Stimulated activated naive CD8-positive, alpha-beta T cell treated with anti-CD3 and anti-CD28 coated beads, Interleukin-15, Interleukin-2, amounts not matched to agents 100 ng/mL and 50 ng/mL, for 24 hours (primary cell): Measurements from ENCODE around the gene MSRB2.
"Not testable (repeated sequence)": the region's sequence is repeated elsewhere in the genome, so short reads cannot be mapped to it uniquely, and the experiment has no call there.

Experiments used
- H3K27ac Mint-ChIP-seq: one replicate; pipeline ENCODE4 v1.8.0; 2021; ENCODE audit warnings: mild to moderate bottlenecking, mixed read lengths
- H3K27me3 Mint-ChIP-seq: one replicate; pipeline ENCODE4 v1.8.0; 2021; ENCODE audit warnings: mixed read lengths
- H3K36me3 Mint-ChIP-seq: one replicate; pipeline ENCODE4 v1.8.0; 2021; ENCODE audit warnings: low read depth, mixed read lengths
- H3K4me1 Mint-ChIP-seq: one replicate; pipeline ENCODE4 v1.8.0; 2021; ENCODE audit warnings: low read depth, mixed read lengths
- H3K4me3 Mint-ChIP-seq: one replicate; pipeline ENCODE4 v1.8.0; 2021; ENCODE audit warnings: mild to moderate bottlenecking, mixed read lengths
- H3K9me3 Mint-ChIP-seq: one replicate; pipeline ENCODE4 v1.8.0; 2021; ENCODE audit warnings: mixed read lengths

The MSRB2 gene

DNA sequence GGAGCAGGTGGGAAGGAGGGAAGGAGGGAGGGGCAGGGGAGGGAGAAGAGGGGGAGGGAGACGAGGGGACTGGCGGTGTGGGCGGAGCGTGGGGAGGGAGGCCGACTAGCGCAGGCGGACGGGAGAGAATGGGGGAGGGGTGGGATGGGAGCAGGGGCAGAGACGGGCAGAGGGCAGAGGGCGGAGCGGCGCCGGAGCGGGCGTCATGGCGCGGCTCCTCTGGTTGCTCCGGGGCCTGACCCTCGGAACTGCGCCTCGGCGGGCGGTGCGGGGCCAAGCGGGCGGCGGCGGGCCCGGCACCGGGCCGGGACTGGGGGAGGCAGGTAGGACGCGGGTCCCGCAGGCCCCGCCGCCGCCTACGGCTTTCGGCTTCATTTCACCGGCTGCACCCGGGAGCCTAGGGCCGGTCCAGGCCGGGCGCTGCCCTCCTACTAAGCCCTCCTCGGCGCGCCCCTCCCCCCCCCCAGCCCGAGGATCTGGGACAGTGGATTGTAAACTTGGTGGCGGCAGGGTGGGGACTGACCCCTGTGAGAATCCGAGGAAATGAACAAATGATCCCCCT lies at the start of gene MSRB2:
Gene MSRB2 (plus strand): TSS at position 176 of the 562 bp plus-strand sequence. CDS start 30 bp downstream, at position 206.
- Mint-ChIP-seq H3K27ac (peak within 1 kb of the TSS; percentile 92), H3K4me1 (peaks cover 41% of the 10 kb centered on the region), H3K36me3 (peaks cover 3% of the 10 kb centered on the region), H3K9me3 (peaks cover 13% of the 10 kb centered on the region), H3K27me3 (no peaks in the 10 kb centered on the region), H3K4me3 (peak within 1 kb of the TSS; percentile 93)

DNA sequence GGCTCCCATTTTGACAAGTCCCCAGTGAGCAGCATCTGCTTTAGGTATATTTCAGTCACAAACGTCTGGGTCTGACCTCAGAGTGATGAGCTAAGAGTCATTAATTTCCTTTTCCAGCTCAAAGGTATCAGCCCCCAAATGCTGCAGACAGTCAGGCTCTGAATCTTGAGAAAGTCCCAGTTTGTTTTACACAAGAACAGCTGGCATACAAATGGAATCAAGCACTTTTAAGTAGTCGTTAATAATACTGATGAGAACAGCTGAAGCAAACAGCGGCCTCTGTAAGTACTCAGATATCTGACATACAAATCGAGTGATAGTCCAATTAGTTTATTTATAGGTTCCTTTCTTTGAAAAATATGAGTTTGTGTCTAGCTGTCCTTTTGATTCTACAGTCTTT lies 49.4 kb upstream of the MSRB2 start:
- no peak overlapping the region for H3K4me3 Mint-ChIP-seq
- no peaks in the 10 kb centered on the region for H3K4me1 Mint-ChIP-seq
- no peaks in the 10 kb centered on the region for H3K36me3 Mint-ChIP-seq
- H3K27me3 Mint-ChIP-seq = peaks cover 26% of the 10 kb centered on the region
- H3K9me3 Mint-ChIP-seq = no peaks in the 10 kb centered on the region
- H3K27ac Mint-ChIP-seq = no peak overlapping the region

DNA sequence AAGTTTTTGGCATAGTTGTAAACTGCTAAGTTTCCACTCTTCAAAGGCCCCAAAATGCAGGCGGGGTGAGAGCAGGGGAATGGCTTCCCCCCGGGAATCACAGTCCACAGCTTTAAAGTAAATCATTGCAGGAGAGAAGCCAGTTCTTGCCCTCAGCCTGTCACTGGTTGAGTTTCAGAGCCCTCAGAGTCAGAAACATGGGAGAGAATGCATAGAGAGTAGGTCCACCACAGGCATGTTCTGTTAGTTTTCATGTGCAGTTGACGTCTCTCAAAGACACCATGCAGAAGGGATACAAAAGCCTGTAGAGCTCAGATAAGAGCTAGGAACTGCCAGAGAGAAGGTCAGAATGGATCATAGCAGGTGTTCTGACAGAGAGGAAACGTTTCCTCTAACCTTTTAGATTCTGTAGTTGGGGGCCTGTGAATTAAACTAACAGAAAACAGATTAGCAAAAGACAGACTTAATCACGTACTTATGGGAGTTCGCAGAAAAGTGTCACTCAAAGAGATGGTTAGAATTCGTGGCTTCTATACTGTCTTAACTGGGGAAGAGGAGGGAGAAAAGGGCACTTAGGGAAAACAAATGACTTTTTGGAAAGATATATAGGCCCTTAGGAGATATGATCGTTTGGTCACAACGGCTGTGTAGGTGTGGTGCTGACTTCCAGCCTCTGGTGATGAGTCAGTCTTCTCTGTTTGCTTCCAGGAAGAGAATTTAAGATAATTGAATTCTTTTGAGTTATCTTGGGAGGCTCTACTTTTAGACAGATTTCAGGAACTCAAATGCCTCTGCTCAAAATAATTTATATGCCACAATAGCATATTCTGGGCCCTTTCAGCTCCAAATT lies 48.0 kb upstream of the MSRB2 start:
- Mint-ChIP-seq H3K4me3 (no peak overlapping the region), H3K36me3 (no peaks in the 10 kb centered on the region), H3K4me1 (no peaks in the 10 kb centered on the region), H3K27me3 (peaks cover 29% of the 10 kb centered on the region), H3K9me3 (no peaks in the 10 kb centered on the region), H3K27ac (no peak overlapping the region)

- Mint-ChIP-seq H3K27ac (no peak overlapping the region), H3K9me3 (no peaks in the 10 kb centered on the region), H3K27me3 (peaks cover 30% of the 10 kb centered on the region), H3K36me3 (no peaks in the 10 kb centered on the region), H3K4me1 (no peaks in the 10 kb centered on the region), H3K4me3 (no peak overlapping the region)
These were observed 47.2 kb upstream of the MSRB2 start for GRCh38 chr10:23048191-23048590.

DNA sequence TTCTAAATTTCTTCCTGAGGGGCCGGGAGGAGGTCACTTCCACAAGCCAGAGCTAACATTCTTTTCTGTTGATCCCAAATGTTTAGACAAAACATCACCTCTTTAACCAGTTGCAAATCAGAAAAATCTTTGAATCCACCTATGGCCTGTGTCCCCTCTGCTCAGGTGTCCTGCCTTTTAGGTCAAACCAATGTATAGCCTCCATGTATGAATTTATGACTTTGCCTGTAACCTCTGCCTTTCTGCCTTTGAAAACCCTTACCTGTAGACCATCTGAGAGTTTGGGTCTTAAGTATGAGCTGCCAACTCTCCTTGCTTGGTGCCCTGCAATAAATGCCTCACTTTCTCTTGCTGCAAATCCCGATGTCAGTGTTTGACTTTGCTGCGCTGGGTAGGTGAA lies 44.1 kb upstream of the MSRB2 start:
- H3K27me3 Mint-ChIP-seq = peaks cover 26% of the 10 kb centered on the region
- H3K9me3 Mint-ChIP-seq = no peaks in the 10 kb centered on the region
- H3K36me3 Mint-ChIP-seq = no peaks in the 10 kb centered on the region
- H3K4me1 Mint-ChIP-seq = no peaks in the 10 kb centered on the region
- H3K4me3 Mint-ChIP-seq = no peak overlapping the region
- H3K27ac Mint-ChIP-seq = no peak overlapping the region

DNA sequence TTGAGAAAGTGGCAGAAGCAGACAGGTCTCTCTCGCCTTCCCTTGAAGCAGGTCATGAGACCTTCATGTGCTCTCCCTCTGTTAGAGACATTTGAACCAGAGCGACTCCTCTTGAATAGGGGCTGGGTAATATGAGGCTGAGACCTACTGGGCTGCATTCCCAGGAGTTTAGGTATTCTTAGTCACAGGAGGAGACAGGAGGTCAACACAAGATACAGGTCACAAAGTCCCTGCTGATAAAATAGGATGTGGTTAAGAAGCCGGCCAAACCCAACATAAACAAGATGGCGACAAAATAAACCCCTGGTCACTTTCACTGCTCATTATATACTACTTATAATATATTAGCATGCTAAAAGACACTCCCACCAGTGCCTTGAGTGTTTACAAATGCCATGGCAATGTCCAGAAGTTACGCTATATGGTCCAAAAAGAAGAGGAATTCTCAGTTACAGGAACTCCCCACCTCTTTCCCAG lies 43.5 kb upstream of the MSRB2 start:
- no peaks in the 10 kb centered on the region for H3K36me3 Mint-ChIP-seq
- H3K27me3 Mint-ChIP-seq = peaks cover 26% of the 10 kb centered on the region
- H3K9me3 Mint-ChIP-seq = no peaks in the 10 kb centered on the region
- no peak overlapping the region for H3K4me3 Mint-ChIP-seq
- H3K4me1 Mint-ChIP-seq = no peaks in the 10 kb centered on the region
- no peak overlapping the region for H3K27ac Mint-ChIP-seq

GRCh38 chr10:23053036-23053435 lies 42.3 kb upstream of the MSRB2 start:
- Mint-ChIP-seq H3K9me3 (no peaks in the 10 kb centered on the region), H3K27ac (no peak overlapping the region), H3K36me3 (no peaks in the 10 kb centered on the region), H3K4me1 (no peaks in the 10 kb centered on the region), H3K4me3 (no peak overlapping the region), H3K27me3 (peaks cover 21% of the 10 kb centered on the region)

- H3K4me1 Mint-ChIP-seq = no peaks in the 10 kb centered on the region
These were observed 39.8 kb upstream of the MSRB2 start for GRCh38 chr10:23055424-23056185.

DNA sequence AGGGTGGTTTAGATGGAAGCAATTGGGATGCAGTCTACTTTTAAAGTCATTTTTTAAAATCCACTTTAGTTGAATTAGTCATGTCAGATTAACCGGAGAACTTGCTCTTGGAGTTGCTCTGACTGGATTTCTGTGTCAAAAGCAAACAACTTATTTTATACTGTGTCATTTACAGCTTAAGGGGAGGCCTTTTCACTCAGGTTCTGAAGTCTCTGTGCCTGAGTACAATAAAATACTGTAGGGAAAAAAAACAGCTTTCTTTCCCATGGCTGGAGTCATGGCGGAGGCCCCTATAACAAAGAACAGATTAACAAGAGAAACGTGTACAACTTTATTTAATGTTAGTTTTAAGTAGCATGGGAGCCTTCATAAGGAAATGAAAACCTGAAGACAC lies 39.2 kb upstream of the MSRB2 start:
- Mint-ChIP-seq H3K4me1 (no peaks in the 10 kb centered on the region), H3K9me3 (peaks cover 7% of the 10 kb centered on the region), H3K36me3 (no peaks in the 10 kb centered on the region), H3K27ac (no peak overlapping the region), H3K4me3 (no peak overlapping the region), H3K27me3 (peaks cover 21% of the 10 kb centered on the region)

More at GRCh38 chr10:23055424-23056185, 39.8 kb upstream of the MSRB2 start:
- H3K36me3 Mint-ChIP-seq = no peaks in the 10 kb centered on the region
- H3K27me3 Mint-ChIP-seq = peaks cover 21% of the 10 kb centered on the region
- no peak overlapping the region for H3K4me3 Mint-ChIP-seq
- peaks cover 7% of the 10 kb centered on the region for H3K9me3 Mint-ChIP-seq
- no peak overlapping the region for H3K27ac Mint-ChIP-seq

- no peak overlapping the region for H3K4me3 Mint-ChIP-seq
- H3K9me3 Mint-ChIP-seq = peaks cover 7% of the 10 kb centered on the region
- no peaks in the 10 kb centered on the region for H3K36me3 Mint-ChIP-seq
- H3K4me1 Mint-ChIP-seq = no peaks in the 10 kb centered on the region
- peaks cover 9% of the 10 kb centered on the region for H3K27me3 Mint-ChIP-seq
- no peak overlapping the region for H3K27ac Mint-ChIP-seq
These were observed 37.0 kb upstream of the MSRB2 start for GRCh38 chr10:23058366-23058765.

GRCh38 chr10:23060918-23061317 lies 34.5 kb upstream of the MSRB2 start:
- H3K9me3 Mint-ChIP-seq = peaks cover 7% of the 10 kb centered on the region
- no peaks in the 10 kb centered on the region for H3K4me1 Mint-ChIP-seq
- no peak overlapping the region for H3K27ac Mint-ChIP-seq
- no peaks in the 10 kb centered on the region for H3K36me3 Mint-ChIP-seq
- peaks cover 7% of the 10 kb centered on the region for H3K27me3 Mint-ChIP-seq
- no peak overlapping the region for H3K4me3 Mint-ChIP-seq

DNA sequence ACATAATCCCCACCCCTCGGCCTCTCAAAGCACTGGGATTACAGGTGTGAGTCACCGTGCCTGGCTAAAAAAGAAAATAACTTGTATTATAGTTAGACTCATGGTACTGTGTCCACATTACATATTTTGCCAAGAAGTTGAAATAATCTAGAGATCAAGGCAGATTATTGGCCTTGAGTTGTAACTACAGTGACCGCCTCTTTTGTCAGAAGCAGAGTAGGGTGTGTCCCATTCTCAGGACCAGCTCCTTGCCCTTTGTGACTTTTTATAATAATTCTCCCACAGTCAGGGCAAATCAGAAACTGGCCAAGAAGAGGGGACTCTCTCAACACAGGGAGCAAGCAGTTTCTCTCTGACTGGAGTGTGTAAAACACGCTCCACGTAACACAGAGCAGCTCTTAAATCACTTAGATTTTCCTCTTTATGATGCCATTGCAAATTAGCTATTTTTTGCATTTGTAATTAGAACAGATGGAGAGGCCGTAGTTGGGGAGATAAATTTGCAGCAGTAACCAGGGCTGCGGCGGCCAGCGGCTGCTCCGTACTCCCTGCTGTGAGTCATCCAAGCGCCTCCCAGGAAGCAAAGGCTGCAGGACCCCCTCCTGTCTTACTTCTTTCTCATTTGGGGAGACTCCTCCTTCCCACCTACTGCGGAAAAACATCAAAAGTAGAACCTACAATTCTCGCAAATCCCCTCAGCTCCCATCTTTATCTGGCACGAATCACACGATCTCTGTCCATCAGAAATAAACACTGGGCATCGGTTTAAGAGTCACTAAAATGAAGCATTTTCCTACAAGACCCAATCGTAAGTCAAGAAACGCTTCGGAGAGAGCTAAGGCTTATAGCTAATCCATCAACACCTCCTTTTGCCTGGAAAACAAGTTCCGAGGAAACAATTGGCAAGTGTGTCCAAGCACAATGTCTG lies 32.1 kb upstream of the MSRB2 start:
- Mint-ChIP-seq H3K27ac (no peak overlapping the region), H3K27me3 (peaks cover 7% of the 10 kb centered on the region), H3K4me1 (no peaks in the 10 kb centered on the region), H3K4me3 (no peak overlapping the region), H3K36me3 (no peaks in the 10 kb centered on the region), H3K9me3 (peaks cover 7% of the 10 kb centered on the region)

- Mint-ChIP-seq H3K36me3 (no peaks in the 10 kb centered on the region), H3K4me3 (no peak overlapping the region), H3K4me1 (no peaks in the 10 kb centered on the region), H3K27me3 (peaks cover under 1% of the 10 kb centered on the region), H3K9me3 (peaks cover under 1% of the 10 kb centered on the region), H3K27ac (no peak overlapping the region)
These were observed 31.2 kb upstream of the MSRB2 start for GRCh38 chr10:23063973-23064812.

- H3K27me3 Mint-ChIP-seq, H3K4me1 Mint-ChIP-seq, H3K36me3 Mint-ChIP-seq, H3K27ac Mint-ChIP-seq, H3K4me3 Mint-ChIP-seq, H3K9me3 Mint-ChIP-seq: not testable (repeated sequence)
These were observed 30.6 kb upstream of the MSRB2 start for GRCh38 chr10:23064813-23065114.
